Spleen (tissue), 7 donors: ENCODE measurements around the gene GDF2.

Experiments
- CTCF ChIP-seq, 11 experiments: fragments of 200-600 bp in 7 of 11; fragments of 450-650 bp in 4 of 11; sonication (generic) in 4 of 11; IDR thresholded peaks in 8 of 11; conservative IDR thresholded peaks in 3 of 11; 1 replicate in 7 of 11; 2 replicates in 4 of 11; pipeline versions ENCODE4 v1.4.0 to v1.8.0; 2016 to 2021; ENCODE audit warnings: antibody characterized with exemption in 11 of 11, inconsistent platforms in 4 of 11, mild to moderate bottlenecking in 1 of 11
- POLR2A ChIP-seq, 3 donors: fragments of 450-650 bp; IDR thresholded peaks; one replicate each; pipeline ENCODE4 v1.5.1; 2017; ENCODE audit warnings: antibody characterized with exemption in 3 of 3, mild to moderate bottlenecking in 1 of 3
- POLR2AphosphoS5 ChIP-seq, 3 donors: sonication (generic); formaldehyde crosslinking; IDR thresholded peaks; one replicate each; pipeline ENCODE4 v1.5.1; 2017; ENCODE audit warnings: antibody characterized with exemption in 3 of 3
- donor health status: DM: no; HTN: no; CAD: no; lungs with moderate emphysema.
- donor health status: DM: no; HTN: no; CAD: no.
- donor health status: DM: no; HTN: no; CAD: no.

DNA sequence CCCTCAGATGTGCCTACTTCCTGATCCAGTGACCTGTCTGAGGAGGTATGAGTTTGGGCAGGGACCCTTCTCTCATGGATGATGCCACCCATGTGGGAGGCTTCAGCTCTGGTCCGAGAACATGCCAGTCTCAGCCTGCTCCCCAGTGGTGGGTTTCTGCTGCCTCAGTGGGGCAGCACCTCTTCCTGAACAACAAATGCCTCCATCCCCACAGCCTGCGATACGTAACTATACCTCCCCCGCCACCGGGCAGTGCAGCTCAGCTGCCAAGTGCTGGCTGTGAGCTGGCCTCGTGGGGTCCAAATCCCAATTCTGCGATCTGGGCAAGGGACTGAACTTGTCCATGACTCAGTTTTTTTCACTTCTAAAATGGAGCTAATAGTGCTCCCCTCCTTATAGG, 19.1 kb upstream of the GDF2 start:
- no peak for TF ChIP-seq CTCF (IDR thresholded peaks at IDR 0.05 in 8 of 11, conservative IDR thresholded peaks at IDR 0.05 in 3 of 11)
- no peak for TF ChIP-seq POLR2A (IDR thresholded peaks at IDR 0.05)
- TF ChIP-seq POLR2AphosphoS5 (IDR thresholded peaks at IDR 0.05), result no peak
